ENCODE results near the gene EEFSEC.

DNA sequence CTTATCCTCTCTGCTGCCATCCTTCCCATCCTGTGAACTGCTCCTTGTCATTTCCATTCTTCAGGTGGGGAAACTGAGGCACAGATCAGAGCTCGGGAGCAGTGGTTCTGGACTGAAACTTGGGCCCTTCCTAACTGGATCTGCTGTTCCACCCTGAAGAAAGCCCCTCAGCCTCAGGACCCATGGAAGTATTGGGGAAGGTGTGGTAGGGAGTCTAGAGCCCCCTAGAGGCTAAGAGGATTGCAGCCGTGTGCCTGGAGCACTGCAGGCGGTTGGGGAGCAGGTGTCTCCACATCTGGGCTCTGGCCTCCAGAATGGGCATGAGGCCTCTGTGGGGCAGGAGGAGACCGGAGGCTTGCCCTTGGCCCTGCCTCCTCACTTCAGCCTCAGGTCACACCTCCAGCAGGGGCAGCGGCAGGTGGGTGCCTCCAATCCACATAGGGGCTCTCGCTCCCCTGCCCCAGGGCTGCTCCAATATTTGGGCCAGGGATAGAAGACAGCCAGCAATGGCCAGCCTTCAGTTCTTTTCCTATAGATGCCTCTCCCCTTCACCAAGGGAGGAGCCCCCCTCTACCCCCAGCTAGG is 285.3 kb downstream of the EEFSEC start:
- TF ChIP-seq, protein P1, sequence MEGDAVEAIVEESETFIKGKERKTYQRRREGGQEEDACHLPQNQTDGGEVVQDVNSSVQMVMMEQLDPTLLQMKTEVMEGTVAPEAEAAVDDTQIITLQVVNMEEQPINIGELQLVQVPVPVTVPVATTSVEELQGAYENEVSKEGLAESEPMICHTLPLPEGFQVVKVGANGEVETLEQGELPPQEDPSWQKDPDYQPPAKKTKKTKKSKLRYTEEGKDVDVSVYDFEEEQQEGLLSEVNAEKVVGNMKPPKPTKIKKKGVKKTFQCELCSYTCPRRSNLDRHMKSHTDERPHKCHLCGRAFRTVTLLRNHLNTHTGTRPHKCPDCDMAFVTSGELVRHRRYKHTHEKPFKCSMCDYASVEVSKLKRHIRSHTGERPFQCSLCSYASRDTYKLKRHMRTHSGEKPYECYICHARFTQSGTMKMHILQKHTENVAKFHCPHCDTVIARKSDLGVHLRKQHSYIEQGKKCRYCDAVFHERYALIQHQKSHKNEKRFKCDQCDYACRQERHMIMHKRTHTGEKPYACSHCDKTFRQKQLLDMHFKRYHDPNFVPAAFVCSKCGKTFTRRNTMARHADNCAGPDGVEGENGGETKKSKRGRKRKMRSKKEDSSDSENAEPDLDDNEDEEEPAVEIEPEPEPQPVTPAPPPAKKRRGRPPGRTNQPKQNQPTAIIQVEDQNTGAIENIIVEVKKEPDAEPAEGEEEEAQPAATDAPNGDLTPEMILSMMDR (conservative IDR thresholded peaks at IDR 0.05; ENCODE audit: low read depth, low read length): peak; percentile 26; the same call in 1 of the 2 replicates
- TF ChIP-seq, protein P2, sequence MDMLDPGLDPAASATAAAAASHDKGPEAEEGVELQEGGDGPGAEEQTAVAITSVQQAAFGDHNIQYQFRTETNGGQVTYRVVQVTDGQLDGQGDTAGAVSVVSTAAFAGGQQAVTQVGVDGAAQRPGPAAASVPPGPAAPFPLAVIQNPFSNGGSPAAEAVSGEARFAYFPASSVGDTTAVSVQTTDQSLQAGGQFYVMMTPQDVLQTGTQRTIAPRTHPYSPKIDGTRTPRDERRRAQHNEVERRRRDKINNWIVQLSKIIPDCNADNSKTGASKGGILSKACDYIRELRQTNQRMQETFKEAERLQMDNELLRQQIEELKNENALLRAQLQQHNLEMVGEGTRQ (IDR thresholded peaks at IDR 0.05; ENCODE audit: low read depth, low read length): no peak
- TF ChIP-seq POLR2A (IDR thresholded peaks at IDR 0.05; ENCODE audit: low read depth, low read length) (no peak), MAFK (IDR thresholded peaks at IDR 0.05; ENCODE audit: low read depth, low read length) (no peak)
